Stimulated activated naive CD8-positive, alpha-beta T cell treated with anti-CD3 and anti-CD28 coated beads, Interleukin-15, amount 100 ng/mL, for 72 hours (primary cell): ENCODE results near the gene TEKTIP1.

Source experiments
- ATAC-seq: fragments of 150-1000 bp; cut with Tn5 transposase; 2 replicates; pipeline ENCODE4 v1.10.0; 2021; ENCODE audit warnings: mild to moderate bottlenecking, moderate library complexity
- DNase-seq, 2 donors: peaks; one replicate each; pipeline ENCODE4 v3.0.0; 2021 to 2022
- H3K27ac Mint-ChIP-seq, 2 donors: one replicate each; pipeline ENCODE4 v1.8.0; 2022; ENCODE audit warnings: mild to moderate bottlenecking in 2 of 2, mixed read lengths in 2 of 2, moderate library complexity in 2 of 2
- H3K27me3 Mint-ChIP-seq: one replicate; pipeline ENCODE4 v1.8.0; 2022; ENCODE audit warnings: mixed read lengths
- H3K4me1 Mint-ChIP-seq: one replicate; pipeline ENCODE4 v1.8.0; 2022; ENCODE audit warnings: mild to moderate bottlenecking, mixed read lengths
- H3K4me3 Mint-ChIP-seq, 2 donors: one replicate each; pipeline ENCODE4 v1.8.0; 2022; ENCODE audit warnings: mild to moderate bottlenecking in 2 of 2, mixed read lengths in 2 of 2, moderate library complexity in 1 of 2
- H3K9me3 Mint-ChIP-seq, 2 donors: one replicate each; pipeline ENCODE4 v1.8.0; 2022; ENCODE audit warnings: mixed read lengths in 2 of 2

TEKTIP1 gene

DNA sequence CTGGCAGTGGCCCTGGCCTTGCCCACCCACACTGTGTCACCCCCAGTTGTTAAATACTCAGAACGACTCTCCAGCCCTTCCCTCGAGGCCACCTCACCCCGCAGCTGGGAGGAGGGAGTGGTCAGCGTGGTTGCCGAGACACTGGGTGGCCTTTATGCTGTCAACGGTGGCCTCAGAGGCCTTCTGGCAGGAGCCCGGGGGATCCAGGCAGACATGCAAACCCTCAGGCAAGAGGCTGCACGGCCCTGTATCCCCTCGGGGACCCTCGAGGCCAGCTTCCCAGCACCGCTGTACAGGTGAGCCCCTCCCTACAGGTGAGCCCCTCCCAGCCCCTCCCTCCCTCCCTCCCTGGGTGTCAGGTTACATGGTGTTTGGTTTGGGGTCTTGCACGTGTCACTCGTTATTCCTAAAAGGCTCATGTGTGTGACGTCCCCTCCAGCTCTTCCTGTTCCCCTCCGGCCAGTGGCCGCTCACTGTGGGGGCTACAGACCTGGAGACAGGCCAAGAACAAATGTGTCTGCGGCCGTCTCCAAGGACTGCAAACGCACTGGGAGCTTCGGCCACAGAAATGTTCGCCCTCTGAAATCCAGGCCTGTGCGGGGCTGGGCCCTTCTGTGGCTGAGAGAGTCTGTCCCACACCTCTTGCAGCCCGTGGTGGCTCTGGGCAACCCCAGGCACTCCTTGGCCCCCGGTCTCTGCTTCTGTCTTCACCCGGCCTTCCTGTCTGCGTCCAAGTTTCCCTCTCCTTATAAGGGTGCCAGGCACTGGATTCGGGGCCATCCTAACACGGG lies at the start of gene TEKTIP1:
Gene TEKTIP1 (plus strand): TSS at position 210 of the 791 bp plus-strand sequence. CDS start 4 bp downstream, at position 214.
- H3K27me3 Mint-ChIP-seq = no peaks in the 10 kb centered on the region
- H3K4me1 Mint-ChIP-seq = peaks cover 7% of the 10 kb centered on the region
- no peak within 1 kb of the TSS for H3K4me3 Mint-ChIP-seq
- DNase-seq (no peak), ATAC-seq (no peak)
- H3K27ac Mint-ChIP-seq = peak within 1 kb of the TSS in 1 of 2 donors; percentile 91
- H3K9me3 Mint-ChIP-seq = no peaks in the 10 kb centered on the region

- DNase-seq = no peak
- no peak overlapping the region for H3K27ac Mint-ChIP-seq
- ATAC-seq = no peak
- H3K9me3 Mint-ChIP-seq = no peaks in the 10 kb centered on the region
- H3K27me3 Mint-ChIP-seq = no peaks in the 10 kb centered on the region
- H3K4me1 Mint-ChIP-seq = no peaks in the 10 kb centered on the region
- H3K4me3 Mint-ChIP-seq = no peak overlapping the region
Observed at GRCh38 chr19:3491396-3492119, 47.4 kb upstream of the TEKTIP1 start.

GRCh38 chr19:3492131-3492839 lies 46.7 kb upstream of the TEKTIP1 start:
- H3K4me3 Mint-ChIP-seq = no peak overlapping the region
- DNase-seq = no peak
- H3K4me1 Mint-ChIP-seq = peaks cover 5% of the 10 kb centered on the region
- no peak for ATAC-seq
- no peaks in the 10 kb centered on the region for H3K9me3 Mint-ChIP-seq
- H3K27ac Mint-ChIP-seq = no peak overlapping the region
- no peaks in the 10 kb centered on the region for H3K27me3 Mint-ChIP-seq

- DNase-seq = no peak
- Mint-ChIP-seq H3K4me1 (peaks cover 6% of the 10 kb centered on the region), H3K4me3 (no peak overlapping the region), H3K9me3 (no peaks in the 10 kb centered on the region), H3K27ac (no peak overlapping the region), H3K27me3 (no peaks in the 10 kb centered on the region)
- ATAC-seq = no peak
Observed at GRCh38 chr19:3492919-3493318, 46.1 kb upstream of the TEKTIP1 start.

DNA sequence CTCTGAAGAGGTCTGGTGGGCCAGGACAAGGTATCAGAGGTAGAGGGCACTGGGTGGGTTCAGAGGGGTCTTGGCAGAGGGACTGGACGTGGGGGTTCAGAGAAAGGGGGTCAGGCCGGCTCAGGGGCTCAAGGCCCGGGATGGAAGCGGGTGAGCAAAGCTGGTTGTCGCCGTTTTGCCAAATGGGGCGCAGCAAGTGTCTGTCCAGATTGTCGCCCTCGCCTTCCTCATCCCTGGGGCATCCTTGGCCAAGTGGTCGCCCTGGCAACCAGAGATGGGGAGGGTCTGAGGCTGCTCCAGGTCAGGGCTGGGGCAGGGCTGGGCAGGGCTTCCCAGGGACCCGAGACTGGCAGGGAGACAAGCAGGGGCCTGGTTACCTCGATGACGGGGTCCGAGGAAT lies 45.3 kb upstream of the TEKTIP1 start:
- H3K4me3 Mint-ChIP-seq = no peak overlapping the region
- H3K27me3 Mint-ChIP-seq = no peaks in the 10 kb centered on the region
- H3K9me3 Mint-ChIP-seq = no peaks in the 10 kb centered on the region
- no peak for ATAC-seq
- no peak overlapping the region for H3K27ac Mint-ChIP-seq
- H3K4me1 Mint-ChIP-seq = peaks cover 8% of the 10 kb centered on the region
- DNase-seq = no peak

DNA sequence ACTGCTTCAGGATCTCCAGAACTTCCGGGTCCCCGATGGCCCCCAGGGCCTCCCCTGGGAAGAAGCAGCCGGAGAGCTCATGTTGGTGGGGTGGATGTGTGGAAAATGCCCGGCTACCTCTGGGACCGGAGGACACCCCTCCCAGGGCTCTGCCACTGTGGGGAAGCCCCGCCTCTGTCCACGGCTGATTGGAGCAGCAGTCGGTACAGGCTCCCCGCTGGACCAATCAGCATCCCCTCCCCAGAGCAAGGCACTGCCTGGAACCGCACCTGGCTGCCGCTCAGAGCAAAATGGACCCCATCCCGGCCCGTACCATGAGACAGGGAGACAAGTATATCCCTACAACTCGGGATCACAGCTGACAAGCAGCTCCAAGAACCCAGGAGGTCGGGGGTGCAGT lies 44.9 kb upstream of the TEKTIP1 start:
- peak; percentile 85 for ATAC-seq
- Mint-ChIP-seq H3K27me3 (no peaks in the 10 kb centered on the region), H3K27ac (no peak overlapping the region), H3K4me3 (peak overlapping the region in 1 of 2 donors; percentile 39), H3K4me1 (peaks cover 12% of the 10 kb centered on the region), H3K9me3 (no peaks in the 10 kb centered on the region)
- no peak for DNase-seq

- H3K27me3 Mint-ChIP-seq = no peaks in the 10 kb centered on the region
- DNase-seq = peak in 1 of 2 donors; percentile 48
- peak overlapping the region in 1 of 2 donors; percentile 39 for H3K4me3 Mint-ChIP-seq
- peaks cover 17% of the 10 kb centered on the region for H3K4me1 Mint-ChIP-seq
- H3K9me3 Mint-ChIP-seq = no peaks in the 10 kb centered on the region
- ATAC-seq = peak; percentile 63
- H3K27ac Mint-ChIP-seq = no peak overlapping the region
Observed at GRCh38 chr19:3494559-3494958, 44.4 kb upstream of the TEKTIP1 start.

GRCh38 chr19:3496392-3497273 lies 42.3 kb upstream of the TEKTIP1 start:
- no peak overlapping the region for H3K27ac Mint-ChIP-seq
- peaks cover 31% of the 10 kb centered on the region for H3K4me1 Mint-ChIP-seq
- no peaks in the 10 kb centered on the region for H3K9me3 Mint-ChIP-seq
- H3K4me3 Mint-ChIP-seq = no peak overlapping the region
- H3K27me3 Mint-ChIP-seq = no peaks in the 10 kb centered on the region
- ATAC-seq (no peak), DNase-seq (no peak)

DNA sequence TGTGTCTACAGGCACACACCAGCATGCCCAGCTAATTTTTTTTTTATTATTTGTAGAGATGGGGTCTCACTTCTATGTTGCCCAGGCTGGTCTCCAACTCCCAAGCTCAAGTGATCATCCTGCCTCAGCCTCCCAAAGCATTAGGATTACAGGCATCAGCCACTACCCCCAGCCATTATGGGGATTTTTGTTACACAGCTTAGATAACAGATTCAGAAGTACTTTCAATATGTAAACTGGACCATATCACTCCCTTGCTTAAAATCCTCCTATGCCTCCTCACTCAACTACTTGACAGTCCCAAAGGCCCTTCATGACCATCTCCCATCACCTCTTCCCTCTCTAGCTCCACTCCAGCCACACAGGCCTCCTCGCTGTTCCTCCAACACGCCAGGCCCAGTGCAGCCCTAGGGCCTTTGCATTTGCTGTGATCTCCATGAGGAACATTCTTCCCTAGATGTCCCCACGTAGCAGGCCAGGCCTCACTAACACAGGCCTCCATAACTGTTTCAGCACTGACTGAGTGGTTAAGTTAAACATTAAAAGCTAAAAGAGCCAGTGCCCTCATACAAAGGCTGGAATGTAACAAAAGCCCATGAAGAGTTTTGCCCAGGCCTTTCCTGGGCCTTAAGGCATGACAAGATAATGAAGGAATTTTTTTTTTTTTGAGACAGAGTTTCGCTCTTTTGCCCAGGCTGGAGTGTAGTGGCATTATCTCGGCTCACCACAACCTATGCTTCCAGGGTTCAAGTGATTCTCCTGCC lies 41.0 kb upstream of the TEKTIP1 start:
- Mint-ChIP-seq H3K27ac (no peak overlapping the region), H3K4me1 (peaks cover 31% of the 10 kb centered on the region), H3K27me3 (no peaks in the 10 kb centered on the region), H3K9me3 (no peaks in the 10 kb centered on the region), H3K4me3 (no peak overlapping the region)
- no peak for ATAC-seq
- DNase-seq = no peak

GRCh38 chr19:3499738-3500428 lies 39.1 kb upstream of the TEKTIP1 start:
- DNase-seq (no peak), ATAC-seq (peak; percentile 31)
- Mint-ChIP-seq H3K9me3 (no peaks in the 10 kb centered on the region), H3K4me1 (peaks cover 36% of the 10 kb centered on the region), H3K27ac (peak overlapping the region; percentile 99 to 100), H3K27me3 (no peaks in the 10 kb centered on the region), H3K4me3 (peak overlapping the region; percentile 90 to 97)

DNA sequence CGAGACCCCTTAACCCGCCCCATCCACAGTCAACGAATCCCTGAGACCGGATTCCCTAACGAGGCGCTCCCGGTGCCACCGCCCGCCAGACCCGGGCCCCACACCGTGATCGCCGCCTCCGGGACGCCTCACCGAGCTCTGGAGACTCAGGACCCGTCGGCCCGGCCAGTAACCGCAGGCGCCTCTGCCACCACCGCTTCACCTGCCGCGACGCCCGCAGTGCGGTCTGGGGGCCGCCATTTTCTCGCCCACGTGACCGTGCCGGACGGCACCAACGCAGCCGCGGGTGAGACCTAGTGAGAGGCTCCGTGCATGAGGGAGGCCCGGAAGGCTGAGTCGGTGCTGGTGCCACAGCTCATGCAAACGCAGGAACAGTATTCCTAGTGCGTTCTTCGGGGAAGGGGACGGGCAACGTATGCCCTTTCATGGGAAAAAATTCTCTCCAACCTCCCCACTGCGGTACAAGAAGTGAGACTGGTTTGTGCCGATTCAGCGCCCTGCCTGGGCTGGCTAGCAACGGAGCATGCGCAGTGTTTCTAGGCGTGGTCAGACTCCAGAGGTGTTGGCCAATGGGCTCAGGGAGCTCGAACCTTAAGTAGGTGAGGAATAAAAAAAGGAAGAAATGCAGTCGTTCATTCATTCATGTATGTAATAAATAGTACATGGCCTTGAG lies 38.4 kb upstream of the TEKTIP1 start, which contains the start of gene DOHH:
Gene DOHH (minus strand): TSS at position 246 of the 673 bp plus-strand sequence. CDS start 3,860 bp downstream, outside the sequence.
- DNase-seq = peak; percentile 95 to 97
- peaks cover 39% of the 10 kb centered on the region for H3K4me1 Mint-ChIP-seq
- H3K27me3 Mint-ChIP-seq = no peaks in the 10 kb centered on the region
- peak within 1 kb of the TSS; percentile 99 to 100 for H3K27ac Mint-ChIP-seq
- peak; percentile 91 for ATAC-seq
- H3K4me3 Mint-ChIP-seq = peak within 1 kb of the TSS; percentile 90 to 97
- H3K9me3 Mint-ChIP-seq = no peaks in the 10 kb centered on the region

GRCh38 chr19:3501780-3502179 lies 37.2 kb upstream of the TEKTIP1 start:
- Mint-ChIP-seq H3K4me1 (peaks cover 41% of the 10 kb centered on the region), H3K27me3 (no peaks in the 10 kb centered on the region), H3K27ac (no peak overlapping the region), H3K9me3 (no peaks in the 10 kb centered on the region), H3K4me3 (no peak overlapping the region)
- DNase-seq (no peak), ATAC-seq (no peak)

DNA sequence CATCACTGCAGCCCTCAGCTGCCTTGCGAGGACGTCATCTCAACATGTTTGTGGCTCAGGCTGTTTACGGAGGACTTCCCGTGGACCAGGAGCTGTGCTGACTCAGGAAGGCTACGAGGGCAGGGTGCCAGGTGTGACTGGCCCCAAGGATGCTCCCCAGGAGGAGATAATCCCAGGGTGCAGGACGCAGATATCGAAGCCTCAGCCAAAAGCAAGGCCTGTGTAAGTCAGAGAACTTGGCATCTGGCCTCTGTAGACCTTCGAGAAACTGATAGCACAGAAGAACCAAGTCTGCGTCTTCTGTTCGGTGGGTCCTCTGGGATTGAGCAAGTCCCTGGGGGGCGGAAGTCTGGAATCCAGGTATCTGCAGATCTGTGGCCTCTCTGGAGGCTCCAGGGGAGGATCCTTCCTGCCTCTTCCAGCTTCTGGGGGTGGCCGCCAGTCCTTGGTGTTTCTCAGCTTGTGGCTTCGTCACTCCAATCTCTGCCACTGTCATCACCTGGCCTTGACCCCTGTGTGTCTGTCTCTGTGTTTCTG lies 35.9 kb upstream of the TEKTIP1 start:
- H3K4me3 Mint-ChIP-seq = no peak overlapping the region
- no peak overlapping the region for H3K27ac Mint-ChIP-seq
- DNase-seq (no peak), ATAC-seq (no peak)
- no peaks in the 10 kb centered on the region for H3K27me3 Mint-ChIP-seq
- H3K4me1 Mint-ChIP-seq = peaks cover 45% of the 10 kb centered on the region
- H3K9me3 Mint-ChIP-seq = no peaks in the 10 kb centered on the region
